Uterus (tissue), 2 donors: Measurements from ENCODE around the gene NAA15.
"Not testable (repeated sequence)": the region's sequence is repeated elsewhere in the genome, so short reads cannot be mapped to it uniquely, and the experiment has no call there.

Source experiments
- POLR2A ChIP-seq, 2 donors: fragments of 450-650 bp; IDR thresholded peaks; one replicate each; pipeline ENCODE4 v1.6.1; 2016; ENCODE audit warnings: antibody characterized with exemption in 2 of 2, mild to moderate bottlenecking in 1 of 2, moderate library complexity in 1 of 2
- TF ChIP-seq, protein P1 (sequence below), 4 experiments: fragments of 200-600 bp in 2 of 4; fragments of 450-650 bp in 2 of 4; sonication (generic) in 2 of 4; IDR thresholded peaks; one replicate each; pipeline ENCODE4 v1.5.1; 2016 to 2019; ENCODE audit warnings: antibody characterized with exemption in 4 of 4, mild to moderate bottlenecking in 2 of 4, moderate library complexity in 1 of 4

- not testable (repeated sequence) for TF ChIP-seq POLR2A (IDR thresholded peaks at IDR 0.05)
- TF ChIP-seq, protein P1, sequence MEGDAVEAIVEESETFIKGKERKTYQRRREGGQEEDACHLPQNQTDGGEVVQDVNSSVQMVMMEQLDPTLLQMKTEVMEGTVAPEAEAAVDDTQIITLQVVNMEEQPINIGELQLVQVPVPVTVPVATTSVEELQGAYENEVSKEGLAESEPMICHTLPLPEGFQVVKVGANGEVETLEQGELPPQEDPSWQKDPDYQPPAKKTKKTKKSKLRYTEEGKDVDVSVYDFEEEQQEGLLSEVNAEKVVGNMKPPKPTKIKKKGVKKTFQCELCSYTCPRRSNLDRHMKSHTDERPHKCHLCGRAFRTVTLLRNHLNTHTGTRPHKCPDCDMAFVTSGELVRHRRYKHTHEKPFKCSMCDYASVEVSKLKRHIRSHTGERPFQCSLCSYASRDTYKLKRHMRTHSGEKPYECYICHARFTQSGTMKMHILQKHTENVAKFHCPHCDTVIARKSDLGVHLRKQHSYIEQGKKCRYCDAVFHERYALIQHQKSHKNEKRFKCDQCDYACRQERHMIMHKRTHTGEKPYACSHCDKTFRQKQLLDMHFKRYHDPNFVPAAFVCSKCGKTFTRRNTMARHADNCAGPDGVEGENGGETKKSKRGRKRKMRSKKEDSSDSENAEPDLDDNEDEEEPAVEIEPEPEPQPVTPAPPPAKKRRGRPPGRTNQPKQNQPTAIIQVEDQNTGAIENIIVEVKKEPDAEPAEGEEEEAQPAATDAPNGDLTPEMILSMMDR (IDR thresholded peaks at IDR 0.05), result not testable (repeated sequence)
These were observed 21.2 kb downstream of the NAA15 start for GRCh38 chr4:139322541-139322940.
